Limb (tissue), 2 donors: ENCODE data around the gene PMEL.

ENCODE experiments used
- DNase-seq, 2 donors: peaks; one replicate each; pipeline ENCODE4 v3.0.0-alpha.2; 2016; ENCODE audit errors: extremely low spot score in 2 of 2

The PMEL gene

GRCh38 chr12:55942577-55943136 is 23.2 kb downstream of the PMEL start:
- no peak for DNase-seq

- DNase-seq = no peak
Measured at GRCh38 chr12:55942055-55942454, 23.8 kb downstream of the PMEL start.

GRCh38 chr12:55940065-55940732 is 25.6 kb downstream of the PMEL start:
- DNase-seq = peak; percentile 87 to 89

DNA sequence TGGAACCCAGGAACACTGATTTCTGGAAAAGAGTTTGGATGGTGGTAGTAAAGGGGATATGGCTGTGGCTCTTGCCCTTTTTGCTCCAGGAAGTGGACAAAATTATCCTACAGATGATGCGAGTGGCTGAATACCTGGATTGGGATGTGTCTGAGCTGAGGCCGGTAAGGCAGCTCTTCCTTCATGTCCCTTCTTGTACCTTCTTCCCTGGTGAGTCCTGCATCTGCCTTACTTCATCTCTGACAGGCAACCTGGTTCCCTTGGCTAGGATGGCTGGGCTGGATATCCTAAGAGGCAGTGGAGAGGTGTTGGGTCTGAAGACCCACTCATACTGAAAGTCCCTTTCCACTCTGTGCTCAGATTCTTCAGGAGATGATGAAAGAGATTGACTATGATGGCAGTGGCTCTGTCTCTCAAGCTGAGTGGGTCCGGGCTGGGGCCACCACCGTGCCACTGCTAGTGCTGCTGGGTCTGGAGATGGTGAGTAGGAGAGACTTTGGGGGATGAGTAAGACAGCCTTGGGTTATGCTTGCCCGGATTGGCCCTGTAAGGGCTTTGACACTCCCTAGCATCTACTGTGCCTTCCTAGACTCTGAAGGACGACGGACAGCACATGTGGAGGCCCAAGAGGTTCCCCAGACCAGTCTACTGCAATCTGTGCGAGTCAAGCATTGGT is 26.9 kb downstream of the PMEL start:
- no peak for DNase-seq

- DNase-seq = no peak
Measured at GRCh38 chr12:55937981-55938380, 27.9 kb downstream of the PMEL start.

DNA sequence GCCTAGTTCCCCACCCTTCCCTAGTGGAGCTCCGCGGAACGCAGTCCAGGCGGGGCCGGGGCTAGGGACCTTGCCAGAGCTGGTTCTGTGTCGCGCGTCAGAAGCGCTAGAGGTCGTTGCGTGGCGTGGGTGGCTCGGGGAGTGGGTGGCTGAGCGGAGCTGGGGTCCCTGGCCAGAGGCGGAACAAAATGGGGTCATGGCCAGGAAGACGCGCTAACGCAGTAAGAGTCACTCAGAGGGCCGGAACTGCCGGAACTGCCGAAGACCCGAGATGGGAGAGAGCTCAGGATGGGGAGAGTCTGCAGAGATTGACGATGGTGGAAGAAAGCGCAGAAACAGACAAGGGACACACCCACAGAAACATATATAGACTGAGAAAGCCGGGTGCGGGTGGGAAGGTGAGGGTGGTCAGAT is 30.1 kb downstream of the PMEL start:
- peak in 1 of 2 donors; percentile 34 for DNase-seq

- DNase-seq = no peak
Measured at GRCh38 chr12:55934773-55935172, 31.1 kb downstream of the PMEL start.

DNA sequence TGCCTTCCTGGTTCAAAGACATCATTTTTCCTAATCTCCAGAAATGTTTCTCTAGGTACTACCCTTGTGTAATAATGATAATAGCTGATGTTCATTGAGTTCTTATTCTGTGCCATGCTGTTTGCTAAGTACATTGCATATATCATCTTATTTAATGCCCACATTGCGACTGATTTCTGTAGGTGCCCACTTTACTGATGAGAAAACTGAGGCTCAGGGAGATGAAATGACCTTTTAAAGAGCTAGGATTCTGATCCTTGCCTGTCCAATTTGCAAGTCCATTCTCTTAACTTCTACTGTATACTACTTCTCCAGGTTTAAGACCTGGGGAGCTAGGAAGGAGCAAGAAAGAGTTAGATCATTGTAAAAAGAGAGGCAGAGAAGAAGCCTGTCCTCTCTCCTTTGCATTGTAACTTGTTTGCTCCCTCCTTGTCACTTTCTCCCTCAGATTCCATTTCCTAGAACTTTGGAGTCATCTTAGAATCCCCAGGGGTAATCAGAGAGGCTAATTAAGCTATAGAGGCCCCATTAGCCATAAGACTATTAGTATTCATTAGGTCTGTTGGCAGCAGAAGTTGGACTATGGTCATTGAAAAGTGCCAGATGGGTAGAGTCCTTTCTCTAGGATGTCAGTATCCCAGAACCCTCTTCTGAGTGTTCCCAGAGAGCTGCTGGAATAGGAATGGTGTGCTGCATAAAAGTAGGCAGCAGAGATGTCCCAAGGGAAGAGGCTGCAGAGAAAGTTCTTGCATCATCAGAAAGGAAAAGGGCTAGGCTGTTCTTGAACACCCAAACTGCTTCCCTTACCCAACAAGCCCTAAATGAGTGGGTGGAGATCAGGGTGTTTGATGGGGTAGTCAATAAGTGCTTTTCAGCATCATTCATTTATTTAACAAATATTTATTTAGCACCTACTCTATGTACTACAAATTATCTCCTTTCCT is 31.8 kb downstream of the PMEL start:
- DNase-seq = no peak

GRCh38 chr12:55933169-55933798 is 32.6 kb downstream of the PMEL start:
- peak in 1 of 2 donors; percentile 34 for DNase-seq

DNA sequence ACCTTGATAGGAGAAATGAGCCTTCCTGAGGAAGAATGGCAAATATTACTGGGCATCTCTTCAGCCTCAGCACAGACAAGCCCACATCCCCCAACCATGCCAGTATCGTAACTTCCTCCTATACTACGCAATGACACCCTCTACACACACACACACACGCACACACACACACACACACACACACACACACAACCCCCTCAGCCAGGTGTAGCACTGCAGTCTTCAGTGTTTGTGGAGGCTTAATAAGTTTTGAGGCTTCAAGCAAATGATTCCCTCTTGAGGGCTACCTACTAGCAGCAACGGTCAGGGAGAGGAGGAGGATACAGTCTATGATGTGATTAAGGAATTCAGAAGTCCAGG is 33.3 kb downstream of the PMEL start:
- DNase-seq = peak in 1 of 2 donors; percentile 57

DNA sequence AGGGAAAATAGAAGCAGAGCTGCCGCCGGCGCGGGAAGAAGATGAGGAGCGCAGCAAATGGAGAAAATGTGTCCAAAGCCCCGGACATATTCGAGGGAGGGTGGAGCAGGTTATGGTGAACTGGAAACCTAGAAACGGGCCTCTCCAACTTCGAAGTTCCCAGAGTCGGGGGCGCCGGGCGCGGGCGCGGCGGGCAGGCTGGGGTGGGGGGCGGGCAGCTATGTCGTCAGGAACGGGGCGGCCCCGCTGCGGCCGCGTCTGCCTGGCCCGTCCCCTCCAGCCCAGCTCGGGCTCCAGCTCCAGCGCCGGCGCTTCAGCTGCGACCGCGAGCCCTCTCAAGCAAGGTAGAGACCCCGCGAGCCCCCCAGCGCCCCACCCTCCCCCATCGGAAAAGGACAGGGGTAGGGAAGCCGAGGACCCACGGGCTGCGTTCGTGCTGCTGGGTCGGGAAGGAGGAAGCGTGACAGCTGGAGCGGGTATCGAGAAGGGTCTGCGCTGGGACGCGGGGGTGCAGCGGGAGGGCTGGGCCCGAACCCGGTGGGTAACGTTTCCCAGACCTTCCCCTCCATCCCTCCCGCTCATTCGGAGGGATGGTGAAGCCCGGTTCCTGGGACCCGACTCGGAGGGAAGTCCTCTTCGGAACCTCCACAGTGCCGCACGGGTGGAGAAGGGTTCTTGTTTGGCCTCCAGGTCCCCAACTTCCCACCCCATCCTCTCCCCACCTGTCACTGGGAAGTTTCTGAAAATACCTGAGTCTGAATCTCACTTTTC is 33.9 kb downstream of the PMEL start:
- DNase-seq = peak; percentile 62 to 83

- no peak for DNase-seq
Measured at GRCh38 chr12:55931317-55931779, 34.5 kb downstream of the PMEL start.

DNA sequence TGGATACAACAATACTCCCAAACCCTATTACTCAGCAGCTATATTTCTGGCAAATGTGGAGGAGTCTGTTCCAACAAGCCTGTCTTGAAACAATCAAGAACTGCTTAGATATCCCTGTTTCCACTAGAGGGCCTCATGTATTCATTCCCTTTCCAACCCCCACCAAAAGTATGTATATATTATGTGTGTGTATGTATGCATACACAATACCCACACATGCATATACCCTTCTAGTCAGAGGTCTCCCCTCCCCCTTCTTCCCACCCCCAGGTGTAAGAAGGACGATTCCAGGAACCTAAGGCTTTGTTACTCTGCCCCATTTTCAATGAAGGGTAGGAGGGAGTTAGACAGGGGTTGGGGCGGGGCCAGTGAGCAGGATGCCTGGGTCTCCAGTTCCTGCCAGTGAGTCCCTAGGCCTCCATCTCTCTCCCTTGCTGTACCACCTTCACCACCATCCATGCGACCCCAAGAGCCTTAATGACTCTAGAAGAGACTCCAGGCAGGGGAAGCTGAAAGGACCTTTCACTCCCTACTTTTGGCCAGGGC is 35.0 kb downstream of the PMEL start, which contains the start of gene DGKA:
TSS of gene DGKA (plus strand) at position 392 of the 546 bp plus-strand sequence. CDS start 5,342 bp downstream, outside the sequence.
- DNase-seq = peak; percentile 52 to 84

- DNase-seq = no peak
Measured at GRCh38 chr12:55929306-55929791, 36.5 kb downstream of the PMEL start.

DNA sequence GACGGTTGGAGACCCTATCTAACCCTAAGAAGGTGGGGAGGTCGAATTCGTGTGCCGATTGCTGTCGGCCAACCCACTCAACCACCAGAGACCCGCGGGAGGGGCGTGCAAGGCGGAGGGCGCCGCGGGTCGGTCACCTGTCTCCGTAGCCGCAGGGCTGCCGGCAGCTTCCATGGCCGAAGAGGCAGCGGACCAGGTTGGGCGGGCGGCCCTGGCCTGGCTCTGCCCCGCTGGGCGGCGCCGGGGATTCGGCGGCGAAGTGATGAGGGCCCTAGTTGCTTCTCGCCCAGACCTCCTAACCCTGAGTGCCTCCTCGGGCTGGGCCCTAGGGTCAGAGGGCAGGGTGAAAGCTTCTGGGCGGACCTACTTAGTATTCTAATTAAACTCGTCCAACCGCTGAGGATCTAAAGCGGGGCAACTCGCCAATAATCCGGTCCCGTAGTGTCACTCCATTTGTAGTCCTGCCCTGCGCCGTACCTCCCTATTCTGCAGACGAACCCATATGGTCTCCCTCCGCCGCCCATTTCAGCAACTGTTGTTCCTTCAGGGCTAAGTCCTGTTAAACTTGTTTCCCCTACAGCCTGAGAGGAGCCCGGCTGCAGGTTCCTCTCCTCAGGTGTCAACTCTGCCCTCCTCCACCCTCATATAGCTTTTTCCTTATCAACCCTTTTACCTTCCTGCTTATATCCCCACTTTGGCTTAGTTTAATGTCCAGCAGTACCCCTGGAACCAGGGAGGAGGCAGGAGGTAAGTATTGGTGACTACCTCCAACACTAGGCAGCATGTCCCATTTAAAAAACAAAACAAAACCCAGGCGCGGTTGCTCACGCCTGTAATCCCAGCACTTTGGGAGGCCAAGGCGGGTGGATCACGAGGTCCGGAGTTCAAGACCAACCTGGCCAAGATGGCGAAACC is 38.0 kb downstream of the PMEL start, which contains the start of gene PYM1:
TSS of gene PYM1 (minus strand) at position 307 of the 915 bp plus-strand sequence. CDS start at position 174, 133 bp downstream.
- DNase-seq = peak; percentile 45 to 77

DNA sequence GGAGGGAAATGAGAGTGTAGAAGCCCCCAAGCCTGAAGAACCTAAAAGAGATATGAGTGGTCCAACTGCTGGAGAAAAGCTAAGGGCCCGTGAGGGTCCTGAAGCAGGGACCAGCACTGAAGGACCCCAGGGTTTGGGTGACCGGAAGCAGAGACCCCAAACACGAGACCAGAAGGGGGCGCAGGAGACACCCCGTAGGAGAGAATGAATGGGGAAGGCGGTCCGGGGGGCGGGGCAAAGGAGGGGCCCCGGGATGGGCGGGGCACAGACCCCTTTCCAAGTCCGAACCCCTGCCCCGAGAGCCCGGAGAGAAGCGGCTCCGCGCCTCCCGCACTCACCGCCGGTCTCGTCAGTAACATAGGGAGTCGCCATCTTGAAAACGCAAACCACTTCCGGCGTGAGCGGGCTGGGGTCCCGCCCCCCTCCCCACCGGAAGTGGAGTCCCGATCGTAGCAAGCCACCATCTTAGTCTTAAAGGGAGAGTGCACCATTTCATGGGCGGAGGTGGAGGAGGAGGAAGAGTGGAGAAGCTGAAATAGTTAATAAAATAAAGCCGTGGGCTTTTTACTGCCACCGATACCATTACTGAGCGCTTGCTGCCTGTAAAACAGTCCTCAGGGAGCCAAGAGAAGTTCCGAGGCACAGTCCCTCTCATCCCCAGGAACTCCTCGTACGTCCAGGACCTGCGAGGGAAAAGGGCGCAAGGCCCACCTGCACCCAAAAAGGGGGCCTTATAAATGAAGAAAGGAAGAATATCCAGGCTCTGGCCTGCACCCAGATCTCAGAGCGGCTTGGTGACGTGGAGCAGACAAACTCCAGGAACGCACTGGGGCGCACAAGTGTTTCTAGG is 38.9 kb downstream of the PMEL start:
- DNase-seq = peak; percentile 95 to 97

GRCh38 chr12:55925870-55926737 is 39.7 kb downstream of the PMEL start:
- no peak for DNase-seq
